GM19025 (cell line): ENCODE results near the gene ACCSL.

Experiments used
- ATAC-seq: cut with Tn5 transposase; IDR thresholded peaks from one replicate; pipeline ENCODE4 v1.9.1; 2021; ENCODE audit warnings: mild to moderate bottlenecking, low read depth, moderate library complexity; ENCODE audit not compliant: unreplicated experiment

ACCSL gene

GRCh38 chr11:44017443-44018126 lies 30.2 kb upstream of the ACCSL start:
- no peak for ATAC-seq

GRCh38 chr11:44018127-44018521 lies 29.7 kb upstream of the ACCSL start:
- no peak for ATAC-seq

- ATAC-seq = no peak
These were observed 29.0 kb upstream of the ACCSL start for GRCh38 chr11:44018829-44019228.

- ATAC-seq = no peak
These were observed 22.8 kb upstream of the ACCSL start for GRCh38 chr11:44024977-44025376.

- no peak for ATAC-seq
These were observed 22.1 kb upstream of the ACCSL start for GRCh38 chr11:44025727-44026126.

GRCh38 chr11:44028401-44028800 lies 19.4 kb upstream of the ACCSL start:
- ATAC-seq = no peak

- ATAC-seq = no peak
These were observed 18.8 kb upstream of the ACCSL start for GRCh38 chr11:44028816-44029506.

GRCh38 chr11:44029507-44029845 lies 18.3 kb upstream of the ACCSL start:
- no peak for ATAC-seq

- no peak for ATAC-seq
These were observed 17.5 kb upstream of the ACCSL start for GRCh38 chr11:44029977-44030911.

GRCh38 chr11:44030996-44031395 lies 16.8 kb upstream of the ACCSL start:
- ATAC-seq = no peak

- ATAC-seq = no peak
These were observed 16.2 kb upstream of the ACCSL start for GRCh38 chr11:44031549-44031948.

- ATAC-seq = no peak
These were observed 15.3 kb upstream of the ACCSL start for GRCh38 chr11:44032299-44033085.

- no peak for ATAC-seq
These were observed 14.3 kb upstream of the ACCSL start for GRCh38 chr11:44033411-44033850.

GRCh38 chr11:44033856-44034255 lies 13.9 kb upstream of the ACCSL start:
- no peak for ATAC-seq

GRCh38 chr11:44034639-44035038 lies 13.1 kb upstream of the ACCSL start:
- ATAC-seq = no peak

- no peak for ATAC-seq
These were observed 10.7 kb upstream of the ACCSL start for GRCh38 chr11:44036811-44037657.

GRCh38 chr11:44037658-44037998 lies 10.2 kb upstream of the ACCSL start:
- ATAC-seq = no peak

GRCh38 chr11:44043157-44043556 lies 4.6 kb upstream of the ACCSL start:
- ATAC-seq = no peak

GRCh38 chr11:44046182-44046581 lies 1.6 kb upstream of the ACCSL start:
- no peak for ATAC-seq

GRCh38 chr11:44047298-44047697 lies 483 bp upstream of the ACCSL start:
- no peak for ATAC-seq
